GM18498 (cell line): Measurements from ENCODE around the gene CACNA1C.

Source experiments
- ATAC-seq: cut with Tn5 transposase; IDR thresholded peaks from one replicate; pipeline ENCODE4 v1.9.1; 2021; ENCODE audit warnings: mild to moderate bottlenecking, moderate library complexity; ENCODE audit not compliant: unreplicated experiment

CACNA1C gene

GRCh38 chr12:2137711-2138110 lies 84.9 kb downstream of the CACNA1C start:
- ATAC-seq: no peak

- ATAC-seq: no peak
Observed at GRCh38 chr12:2138294-2138693, 85.5 kb downstream of the CACNA1C start.

- ATAC-seq: no peak
Observed at GRCh38 chr12:2138871-2139308, 86.1 kb downstream of the CACNA1C start.

GRCh38 chr12:2139651-2140050 lies 86.9 kb downstream of the CACNA1C start:
- no peak for ATAC-seq

- ATAC-seq: no peak
Observed at GRCh38 chr12:2140858-2141519, 88.2 kb downstream of the CACNA1C start.

- ATAC-seq: no peak
Observed at GRCh38 chr12:2142068-2142467, 89.3 kb downstream of the CACNA1C start.

GRCh38 chr12:2144951-2145350 lies 92.2 kb downstream of the CACNA1C start:
- ATAC-seq: no peak

GRCh38 chr12:2145433-2145998 lies 92.7 kb downstream of the CACNA1C start:
- no peak for ATAC-seq

- ATAC-seq: no peak
Observed at GRCh38 chr12:2147335-2147734, 94.5 kb downstream of the CACNA1C start.

- no peak for ATAC-seq
Observed at GRCh38 chr12:2149091-2149490, 96.3 kb downstream of the CACNA1C start.

GRCh38 chr12:2150833-2151232 lies 98.0 kb downstream of the CACNA1C start:
- no peak for ATAC-seq

- ATAC-seq: no peak
Observed at GRCh38 chr12:2151391-2151790, 98.6 kb downstream of the CACNA1C start.

- ATAC-seq: no peak
Observed at GRCh38 chr12:2152134-2152533, 99.3 kb downstream of the CACNA1C start.

- no peak for ATAC-seq
Observed at GRCh38 chr12:2154050-2154449, 101.3 kb downstream of the CACNA1C start.

- no peak for ATAC-seq
Observed at GRCh38 chr12:2154521-2154920, 101.7 kb downstream of the CACNA1C start.

- ATAC-seq: no peak
Observed at GRCh38 chr12:2156333-2156732, 103.5 kb downstream of the CACNA1C start.

GRCh38 chr12:2160043-2160442 lies 107.3 kb downstream of the CACNA1C start:
- no peak for ATAC-seq

GRCh38 chr12:2161473-2161872 lies 108.7 kb downstream of the CACNA1C start:
- no peak for ATAC-seq

- no peak for ATAC-seq
Observed at GRCh38 chr12:2163177-2163941, 110.6 kb downstream of the CACNA1C start.

GRCh38 chr12:2165021-2165420 lies 112.2 kb downstream of the CACNA1C start:
- ATAC-seq: no peak

GRCh38 chr12:2165927-2166326 lies 113.1 kb downstream of the CACNA1C start:
- ATAC-seq: no peak

GRCh38 chr12:2166696-2167095 lies 113.9 kb downstream of the CACNA1C start:
- ATAC-seq: no peak
